NCI-H1092 treated with DMSO at 0.1 percent for 48 hours (cell line): ENCODE measurements around the gene HMX3.
"Not testable (repeated sequence)": the region's sequence is repeated elsewhere in the genome, so short reads cannot be mapped to it uniquely, and the experiment has no call there.

ENCODE experiments used
- DNase-seq: peaks from one replicate; lab custom pipeline; 2025; lab: John Stamatoyannopoulos, UW

HMX3 gene

DNA sequence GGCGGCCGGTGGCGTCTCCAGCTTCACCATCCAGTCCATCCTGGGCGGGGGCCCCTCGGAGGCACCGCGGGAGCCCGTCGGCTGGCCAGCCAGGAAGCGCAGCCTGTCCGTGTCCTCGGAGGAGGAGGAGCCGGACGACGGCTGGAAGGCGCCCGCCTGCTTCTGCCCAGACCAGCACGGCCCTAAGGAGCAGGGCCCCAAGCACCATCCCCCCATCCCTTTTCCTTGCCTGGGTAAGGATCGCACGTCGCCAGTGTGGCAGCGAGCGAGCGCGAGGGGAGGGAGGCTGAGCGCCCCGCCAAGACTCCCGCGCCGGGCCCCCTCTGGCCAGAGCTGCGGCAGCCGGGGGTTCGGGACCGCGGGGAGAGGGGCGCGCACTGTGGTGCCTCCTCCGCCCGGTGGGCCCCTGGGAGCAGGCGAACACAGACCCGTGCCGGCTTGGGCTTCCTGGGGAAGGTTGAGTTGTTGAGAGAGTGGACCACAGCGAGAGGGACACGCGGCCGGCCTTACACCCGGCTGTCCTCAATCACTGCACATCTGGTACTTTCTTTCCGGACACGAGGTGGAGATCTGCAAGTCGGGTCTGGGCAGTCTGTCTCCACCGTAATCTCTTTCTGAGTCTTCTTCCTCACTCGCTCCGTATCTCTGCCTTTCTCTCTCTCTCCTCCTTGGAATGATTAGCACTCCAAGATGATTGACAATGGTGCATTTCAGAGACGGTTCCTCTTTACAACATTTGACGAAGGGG lies 12.8 kb downstream of the HMX3 start:
- DNase-seq = peak; percentile 38

DNA sequence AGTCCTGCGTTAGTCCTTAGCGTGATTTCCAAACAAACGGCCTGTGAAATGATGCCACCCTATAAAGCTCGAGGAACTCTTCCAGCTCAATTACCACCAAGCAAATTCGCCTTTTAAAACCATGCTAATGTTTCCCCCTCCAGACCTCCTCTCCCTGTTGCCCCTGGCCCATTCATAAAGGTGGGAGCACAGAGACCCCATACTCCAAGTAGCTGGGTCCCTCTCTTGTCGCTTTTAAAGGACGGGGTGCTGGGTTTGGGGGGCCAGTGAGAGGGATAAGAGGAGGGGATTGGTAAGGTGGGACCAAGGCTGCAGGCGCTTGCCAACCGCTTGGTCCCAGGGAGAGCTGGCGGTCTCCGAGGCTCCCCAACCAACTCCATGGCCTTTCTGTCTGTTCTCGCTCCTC lies 13.4 kb downstream of the HMX3 start:
- no peak for DNase-seq

DNA sequence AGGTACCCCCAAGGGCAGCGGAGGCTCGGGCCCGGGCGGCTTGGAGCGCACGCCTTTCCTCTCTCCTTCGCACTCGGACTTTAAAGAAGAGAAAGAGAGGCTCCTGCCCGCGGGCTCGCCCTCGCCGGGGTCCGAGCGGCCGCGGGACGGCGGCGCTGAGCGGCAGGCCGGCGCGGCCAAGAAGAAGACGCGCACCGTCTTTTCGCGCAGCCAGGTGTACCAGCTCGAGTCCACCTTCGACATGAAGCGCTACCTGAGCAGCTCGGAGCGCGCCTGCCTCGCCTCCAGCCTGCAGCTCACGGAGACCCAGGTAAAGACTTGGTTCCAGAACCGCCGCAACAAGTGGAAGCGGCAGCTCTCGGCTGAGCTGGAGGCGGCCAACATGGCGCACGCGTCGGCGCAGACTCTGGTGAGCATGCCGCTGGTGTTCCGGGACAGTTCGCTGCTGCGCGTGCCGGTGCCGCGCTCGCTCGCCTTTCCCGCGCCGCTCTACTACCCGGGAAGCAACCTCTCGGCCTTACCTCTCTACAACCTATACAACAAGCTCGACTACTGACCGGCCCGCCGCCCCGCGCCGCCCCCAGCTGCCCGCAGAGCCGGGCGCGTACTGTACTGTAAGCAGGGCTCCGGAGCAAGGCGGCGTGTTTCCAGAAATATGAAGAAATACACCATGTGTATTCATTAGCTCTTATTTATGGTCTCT lies 13.9 kb downstream of the HMX3 start:
- DNase-seq = no peak

DNA sequence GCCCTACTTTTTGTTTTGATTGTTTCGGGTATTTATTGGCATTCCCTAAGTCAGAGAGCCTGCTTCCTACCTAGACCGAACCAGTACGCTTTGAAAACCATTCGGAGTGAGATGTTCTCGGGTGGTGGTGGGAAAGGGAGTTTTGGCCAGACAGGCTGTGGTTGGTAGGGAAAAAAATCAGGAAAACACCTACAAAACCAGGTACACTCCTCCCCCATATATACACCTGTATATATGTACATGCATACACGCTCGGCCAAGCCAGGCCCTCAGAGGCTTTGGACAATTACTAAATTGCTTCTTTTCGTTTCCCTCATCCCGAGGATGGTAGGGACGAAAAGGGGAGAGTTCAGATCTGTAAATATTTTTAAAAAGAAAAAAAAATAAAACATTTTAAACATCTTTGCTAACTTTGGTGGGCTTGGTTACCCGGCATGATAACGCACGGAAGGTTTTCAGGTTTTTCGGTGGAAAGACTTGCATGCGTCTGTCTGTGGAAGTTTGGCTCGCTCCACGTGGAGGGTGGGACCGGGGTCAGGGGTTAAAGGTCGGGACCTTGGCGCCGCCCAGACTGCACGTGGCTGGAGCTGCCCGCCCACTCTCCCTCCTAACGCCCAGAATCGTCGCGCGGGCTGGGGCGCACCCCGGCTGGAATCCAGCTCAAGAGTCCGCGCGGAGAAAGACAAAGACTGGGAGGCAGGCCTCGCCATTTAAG lies 14.7 kb downstream of the HMX3 start:
- DNase-seq = no peak

DNA sequence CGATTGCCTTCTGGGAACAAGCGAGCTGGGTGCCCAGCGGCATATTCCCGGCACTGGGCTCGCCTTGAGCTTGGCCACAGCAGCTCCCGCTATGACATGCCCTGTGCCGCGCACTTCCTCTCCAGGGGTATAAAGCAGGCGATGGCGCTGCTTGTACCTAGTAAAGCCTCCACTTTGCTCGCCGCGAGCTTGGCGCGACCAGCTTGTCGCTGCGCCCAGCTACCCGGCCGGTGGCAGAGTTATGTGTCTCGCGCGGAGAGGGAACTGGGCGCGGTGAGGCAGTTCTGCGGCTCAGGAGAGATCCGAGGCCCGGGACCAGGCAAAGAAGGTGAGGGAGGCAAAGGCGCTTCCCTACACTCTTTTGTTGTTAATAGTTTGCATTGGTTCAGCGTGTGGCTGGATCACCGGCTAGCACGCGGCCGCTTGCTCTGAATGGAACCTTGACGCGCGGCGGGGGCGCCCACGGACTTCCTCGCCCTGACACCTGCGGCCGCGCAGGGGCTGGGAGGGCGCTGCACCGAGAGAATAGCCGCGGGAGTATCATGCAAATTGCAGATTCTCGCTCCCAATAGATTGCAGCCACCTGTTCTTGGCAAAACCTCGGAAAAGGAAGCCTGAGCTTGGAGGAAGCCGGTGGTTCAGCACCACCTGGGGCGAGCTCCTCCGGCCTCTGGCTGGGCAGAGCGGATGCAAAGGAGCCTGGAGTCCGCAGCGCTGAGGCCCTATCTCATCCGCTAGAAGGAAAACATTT lies 15.4 kb downstream of the HMX3 start:
- no peak for DNase-seq

DNA sequence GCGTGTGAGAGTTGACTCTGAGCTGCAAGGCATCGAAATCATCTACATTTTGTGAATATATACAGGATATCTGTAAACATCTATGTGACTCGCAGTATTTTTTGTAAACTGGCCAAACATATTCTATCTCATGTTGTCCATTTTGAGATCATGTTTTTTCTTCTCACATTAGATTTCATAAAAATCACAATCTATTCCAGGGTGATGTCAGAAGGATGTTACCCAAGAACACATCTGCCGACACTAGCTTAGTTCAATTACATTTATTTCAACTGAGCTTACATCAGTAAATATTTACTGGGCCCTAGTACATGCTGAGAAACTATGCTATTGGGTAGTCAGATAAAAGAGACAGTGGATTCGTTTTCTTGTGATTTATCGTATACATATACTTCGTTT lies 16.0 kb downstream of the HMX3 start:
- no peak for DNase-seq

DNA sequence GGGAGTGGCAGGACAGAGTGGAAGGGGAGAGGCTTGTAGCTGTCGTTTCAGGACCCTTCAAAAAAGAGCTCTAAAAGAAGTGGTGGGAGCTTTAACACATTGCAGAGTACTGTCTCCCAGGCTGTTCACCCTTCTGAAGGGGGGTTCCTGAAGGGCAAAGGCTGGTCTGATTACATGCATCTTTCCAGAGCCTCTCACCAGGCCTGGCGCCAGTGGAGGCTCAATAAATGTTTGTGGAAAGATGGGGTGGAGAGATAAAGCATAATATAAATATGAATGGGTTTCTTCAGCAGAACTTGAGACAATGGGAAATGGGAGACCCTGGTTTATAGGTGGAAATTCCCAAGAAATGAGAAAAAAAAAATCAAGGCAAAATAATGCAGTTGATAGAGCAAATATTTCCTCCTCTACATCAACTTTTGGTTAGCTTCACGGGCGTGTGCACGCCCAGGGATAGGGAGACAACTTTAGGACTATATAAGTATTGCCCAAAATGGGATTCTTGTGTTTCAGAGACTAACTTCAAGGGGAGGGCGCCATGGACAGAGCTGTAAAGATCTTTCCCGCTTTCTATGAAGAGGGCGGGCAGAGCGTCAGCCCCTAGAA lies 17.8 kb downstream of the HMX3 start:
- no peak for DNase-seq

DNA sequence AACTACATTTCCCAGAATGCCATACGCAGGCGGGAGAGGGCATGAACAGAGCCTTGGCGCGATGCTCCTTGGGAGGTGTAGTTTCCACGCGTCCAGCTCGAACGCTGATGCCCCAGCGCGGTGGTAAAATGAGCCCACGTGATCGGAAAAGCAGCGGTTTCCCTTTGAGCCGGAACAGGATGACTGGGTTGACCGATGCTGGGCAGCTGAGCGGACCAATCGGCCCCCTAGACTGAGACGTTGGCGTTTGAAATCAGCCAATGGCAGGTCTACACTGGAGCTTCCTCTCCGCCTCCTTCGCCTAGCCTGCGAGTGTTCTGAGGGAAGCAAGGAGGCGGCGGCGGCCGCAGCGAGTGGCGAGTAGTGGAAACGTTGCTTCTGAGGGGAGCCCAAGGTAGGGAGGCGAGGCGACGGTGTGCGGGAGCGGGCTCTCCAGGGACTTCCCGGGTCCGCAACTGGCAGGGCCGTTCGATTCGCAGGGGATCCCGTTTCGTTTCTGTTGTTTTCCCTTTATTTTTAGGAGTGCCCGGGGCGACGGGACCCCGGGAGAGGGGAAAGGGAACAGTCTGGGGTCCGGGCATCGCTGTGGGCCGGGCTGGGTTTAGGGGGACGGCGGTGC lies 18.4 kb downstream of the HMX3 start, which contains the start of gene BUB3:
TSS of gene BUB3 (plus strand) at position 311 of the 619 bp plus-strand sequence. CDS start 516 bp downstream, outside the sequence.
- DNase-seq = peak; percentile 98

DNA sequence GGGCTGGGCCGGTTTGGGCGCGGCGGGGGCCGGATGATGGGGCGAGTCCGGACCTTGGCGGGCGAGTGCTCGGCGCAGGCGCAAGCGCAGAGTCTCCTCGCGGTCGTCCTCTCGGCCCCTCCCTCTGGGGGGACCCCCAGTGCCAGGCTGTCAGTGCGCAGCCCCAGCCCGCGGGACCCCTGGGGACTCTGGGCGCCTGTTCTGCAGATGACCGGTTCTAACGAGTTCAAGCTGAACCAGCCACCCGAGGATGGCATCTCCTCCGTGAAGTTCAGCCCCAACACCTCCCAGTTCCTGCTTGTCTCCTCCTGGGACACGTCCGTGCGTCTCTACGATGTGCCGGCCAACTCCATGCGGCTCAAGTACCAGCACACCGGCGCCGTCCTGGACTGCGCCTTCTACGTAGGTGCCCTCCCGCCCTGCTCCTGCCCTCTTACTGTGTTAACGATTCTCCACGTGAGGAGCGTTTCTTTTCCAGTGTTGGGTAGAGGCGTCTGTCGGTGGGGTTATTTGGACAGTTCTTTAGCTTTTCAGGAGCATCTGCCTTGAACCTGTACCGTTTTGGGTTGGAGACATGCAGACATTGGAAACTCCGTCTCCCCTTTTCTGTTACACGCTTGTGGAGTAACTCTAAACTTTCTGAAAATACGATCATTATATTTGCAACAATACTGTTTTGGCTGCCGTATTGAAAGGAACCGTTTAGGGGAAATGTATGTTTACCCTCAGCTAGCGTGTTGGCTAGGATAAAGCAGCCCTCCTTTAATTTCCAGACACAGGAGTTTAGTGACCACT lies 19.1 kb downstream of the HMX3 start:
- DNase-seq = peak; percentile 15

DNA sequence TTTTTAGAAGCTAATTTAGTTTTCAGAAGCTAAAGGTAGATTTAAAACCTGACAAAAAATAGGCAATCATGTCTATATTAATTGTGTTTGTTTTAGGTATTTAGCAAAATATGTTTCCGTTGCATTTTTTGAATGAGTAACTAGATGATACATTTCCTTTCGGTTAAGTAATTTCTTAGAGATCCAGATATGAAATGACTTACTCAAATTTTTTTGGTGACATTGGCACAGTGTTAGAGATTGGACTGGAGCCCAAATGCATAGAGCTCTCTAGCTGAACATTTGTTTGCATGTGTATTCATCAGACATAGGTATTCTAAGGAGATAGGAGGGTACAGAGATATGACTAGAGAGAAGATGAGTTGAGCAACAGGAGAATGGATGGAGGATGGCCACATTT lies 20.3 kb downstream of the HMX3 start:
- no peak for DNase-seq

DNA sequence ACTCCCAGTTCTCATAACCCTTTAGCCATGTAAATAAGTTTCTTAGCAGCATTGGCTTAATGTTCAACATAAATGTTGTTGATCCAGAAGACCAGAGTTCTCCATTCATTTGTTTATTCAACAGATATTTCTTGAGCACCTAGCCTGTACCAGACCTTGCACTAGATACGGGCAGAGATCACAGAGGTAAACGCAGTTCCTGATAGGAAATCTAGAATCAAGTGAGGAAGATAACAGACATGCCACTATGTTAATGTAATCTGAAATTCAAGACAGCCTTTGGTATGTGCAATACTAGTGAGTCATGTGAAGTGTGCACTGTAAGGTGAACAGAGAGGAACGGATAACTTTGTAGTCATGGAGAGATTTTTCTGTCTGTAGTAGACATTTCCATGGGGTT lies 21.4 kb downstream of the HMX3 start:
- DNase-seq = no peak

DNA sequence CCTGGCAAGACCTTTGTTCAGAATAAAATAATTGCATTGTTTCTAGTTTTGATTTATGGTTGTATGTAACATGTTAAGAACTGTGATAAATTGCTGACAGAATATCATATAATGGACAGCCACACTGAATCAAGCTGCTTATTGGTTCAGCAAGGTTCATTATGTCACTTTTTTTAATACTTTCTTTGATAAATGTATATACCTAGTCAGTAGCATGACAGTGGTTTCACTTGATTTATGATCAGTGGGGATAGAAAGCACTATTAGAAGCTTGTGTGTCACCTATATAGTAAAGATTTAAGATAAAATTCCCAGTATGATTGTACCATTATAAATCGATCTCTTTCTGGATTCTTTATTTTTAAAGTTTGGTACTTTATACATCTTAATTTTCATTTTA lies 22.9 kb downstream of the HMX3 start:
- no peak for DNase-seq

DNA sequence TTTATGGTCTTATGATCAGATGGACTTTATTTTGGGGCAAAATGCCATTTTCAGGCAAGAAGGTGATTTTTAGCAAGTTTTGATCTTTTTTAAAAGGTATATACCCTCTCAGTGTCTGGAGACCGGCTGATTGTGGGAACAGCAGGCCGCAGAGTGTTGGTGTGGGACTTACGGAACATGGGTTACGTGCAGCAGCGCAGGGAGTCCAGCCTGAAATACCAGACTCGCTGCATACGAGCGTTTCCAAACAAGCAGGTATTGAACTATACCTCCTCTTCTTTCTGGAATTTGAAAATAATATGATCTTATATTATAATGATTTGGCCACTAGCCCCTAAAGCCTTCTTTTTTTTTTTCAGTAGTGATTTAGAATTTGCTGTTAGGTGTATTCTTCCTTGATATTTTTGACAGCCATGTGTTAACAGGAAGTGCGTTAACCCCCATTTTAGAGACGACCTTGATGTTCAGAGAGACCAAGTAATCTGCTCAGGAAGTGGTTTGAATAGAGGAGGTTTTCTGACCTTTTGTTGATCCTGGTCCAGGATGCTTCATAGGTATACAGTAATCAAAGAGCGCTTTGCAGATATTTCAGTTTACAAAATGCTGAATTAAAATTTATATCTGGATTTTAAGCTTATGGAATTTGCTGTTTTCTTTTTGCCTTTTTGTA lies 24.7 kb downstream of the HMX3 start:
- no peak for DNase-seq

DNA sequence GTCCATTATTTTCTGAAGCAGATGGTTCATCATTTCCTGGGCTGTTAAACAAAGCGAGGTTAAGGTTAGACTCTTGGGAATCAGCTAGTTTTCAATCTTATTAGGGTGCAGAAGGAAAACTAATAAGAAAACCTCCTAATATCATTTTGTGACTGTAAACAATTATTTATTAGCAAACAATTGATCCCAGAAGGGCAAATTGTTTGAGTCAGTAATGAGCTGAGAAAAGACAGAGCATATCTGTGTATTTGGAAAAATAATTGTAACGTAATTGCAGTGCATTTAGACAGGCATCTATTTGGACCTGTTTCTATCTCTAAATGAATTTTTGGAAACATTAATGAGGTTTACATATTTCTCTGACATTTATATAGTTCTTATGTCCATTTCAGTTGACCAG lies 28.5 kb downstream of the HMX3 start:
- no peak for DNase-seq

DNA sequence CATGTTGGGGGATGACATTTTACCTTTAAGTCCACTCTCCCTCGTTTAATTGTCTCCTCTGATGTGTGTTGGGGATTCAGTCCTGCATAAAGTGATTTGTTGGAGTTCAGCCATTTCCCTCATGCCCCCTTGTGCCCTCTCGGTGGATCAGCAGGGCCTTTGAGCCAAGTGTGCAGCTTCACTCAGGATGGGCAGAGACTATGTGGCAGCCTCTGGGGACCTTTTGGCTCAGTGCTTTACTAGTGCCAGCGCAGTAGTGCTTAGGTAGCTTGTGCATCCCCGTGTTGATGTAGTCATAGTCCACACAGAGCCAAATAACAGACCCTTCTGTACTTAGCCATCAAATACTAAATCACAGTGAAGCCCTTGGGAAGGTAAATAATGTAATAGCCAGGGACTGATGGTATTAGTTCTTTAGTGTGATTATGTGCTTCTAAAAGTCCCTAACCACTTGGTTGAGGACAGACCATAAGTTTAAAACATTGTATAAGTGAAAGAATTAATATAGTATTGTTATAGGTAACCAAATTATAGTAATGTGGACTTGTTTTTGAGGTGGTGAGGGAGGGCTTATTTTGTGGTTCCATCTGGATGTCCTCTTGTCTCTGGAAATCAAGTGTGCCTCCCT lies 29.8 kb downstream of the HMX3 start:
- peak; percentile 65 for DNase-seq

DNA sequence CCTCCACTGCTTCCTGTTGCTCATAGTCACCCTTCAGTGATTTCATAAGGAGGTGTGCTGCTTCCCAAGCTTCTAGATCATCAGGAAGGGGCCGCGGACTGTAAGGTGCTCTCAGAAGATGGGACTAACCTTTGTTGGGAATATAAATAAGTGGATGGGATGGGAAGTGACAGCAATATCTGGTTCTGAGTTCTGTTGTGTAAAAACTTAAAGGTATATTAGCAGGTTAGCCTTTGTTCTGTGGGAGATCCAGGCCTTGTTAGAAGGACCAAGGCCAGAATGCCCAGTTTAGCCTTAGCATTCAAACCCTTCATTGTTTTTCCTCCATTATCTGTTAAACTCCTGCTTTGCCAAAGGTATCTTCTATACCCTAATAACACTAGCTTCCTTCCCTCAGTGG lies 30.8 kb downstream of the HMX3 start:
- DNase-seq = no peak

DNA sequence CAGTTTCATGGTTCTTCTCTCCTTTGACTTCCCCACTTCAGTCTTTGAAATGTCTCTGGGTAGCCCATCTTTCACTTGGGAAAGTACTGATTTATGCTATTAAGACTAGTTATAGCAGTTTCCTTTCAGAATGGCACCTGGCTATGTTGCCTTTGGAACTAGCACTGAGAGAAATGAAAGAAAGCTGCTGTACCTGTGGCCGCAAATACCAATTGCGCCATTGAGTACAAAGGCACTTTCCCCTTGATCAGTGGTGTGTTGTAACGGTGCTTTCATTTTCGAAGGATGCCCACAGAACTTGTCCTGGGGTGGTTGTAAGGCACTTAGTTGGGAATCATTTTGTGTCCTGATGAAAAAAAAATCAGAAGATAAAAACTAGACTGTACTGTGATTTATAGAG lies 35.2 kb downstream of the HMX3 start:
- DNase-seq = no peak

DNA sequence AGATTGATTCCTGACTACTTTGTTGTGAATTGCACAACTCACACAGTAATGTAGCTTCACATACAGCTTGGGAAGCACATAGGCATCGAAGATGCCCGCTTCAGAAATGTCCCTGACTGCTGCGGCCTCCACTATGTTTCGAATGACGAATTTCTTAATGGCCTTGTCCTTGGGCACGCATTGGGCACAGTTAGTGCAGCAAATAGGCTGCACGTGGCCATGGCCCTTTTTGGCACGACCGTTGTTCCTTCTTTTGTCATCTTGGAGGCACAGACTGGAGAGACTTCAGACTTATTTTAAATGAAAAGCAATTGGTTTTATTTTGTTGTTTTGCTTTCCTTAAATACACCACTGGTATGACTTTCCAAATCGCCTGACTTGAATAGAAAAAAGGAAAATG lies 35.8 kb downstream of the HMX3 start:
- not testable (repeated sequence) for DNase-seq
